Neuronal stem cell (in vitro differentiated cells): ENCODE data around the gene NPAS4.
"Not testable (repeated sequence)": the region's sequence is repeated elsewhere in the genome, so short reads cannot be mapped to it uniquely, and the experiment has no call there.

Experiments
- DNase-seq: peaks from one replicate; pipeline ENCODE4 v3.0.0-alpha.2; 2013; ENCODE audit warnings: low spot score
- H2AFZ ChIP-seq: one replicate; pipeline ENCODE4 v1.6.1; 2013; ENCODE audit warnings: mild to moderate bottlenecking, low read length, inconsistent platforms
- H2AK5ac ChIP-seq: 2 replicates; pipeline ENCODE4 v1.6.1; 2013; ENCODE audit warnings: low read depth, mild to moderate bottlenecking, inconsistent platforms, low read length, moderate library complexity, mixed read lengths
- H2BK120ac ChIP-seq: 2 replicates; pipeline ENCODE4 v1.6.1; 2013; ENCODE audit warnings: low read depth, mild to moderate bottlenecking, inconsistent platforms, low read length, moderate library complexity, mixed read lengths
- H2BK12ac ChIP-seq: one replicate; pipeline ENCODE4 v1.6.1; 2013; ENCODE audit warnings: low read length, inconsistent platforms
- H2BK15ac ChIP-seq: 2 replicates; pipeline ENCODE4 v1.6.1; 2013; ENCODE audit warnings: mild to moderate bottlenecking, low read length, inconsistent platforms, mixed read lengths
- H2BK5ac ChIP-seq: one replicate; pipeline ENCODE4 v1.6.1; 2013; ENCODE audit warnings: inconsistent platforms, mild to moderate bottlenecking, low read length, moderate library complexity
- H3K14ac ChIP-seq: one replicate; pipeline ENCODE4 v1.6.1; 2013; ENCODE audit warnings: low read length, inconsistent platforms
- H3K18ac ChIP-seq: 2 replicates; pipeline ENCODE4 v1.6.1; 2013; ENCODE audit warnings: low read length, inconsistent platforms
- H3K23ac ChIP-seq: 2 replicates; pipeline ENCODE4 v1.6.1; 2013; ENCODE audit warnings: low read depth, mild to moderate bottlenecking, mixed read lengths, low read length, inconsistent platforms; ENCODE audit not compliant: poor library complexity
- H3K27ac ChIP-seq: replicated peaks from 3 replicates; pipeline ENCODE4 v1.5.1; 2013; ENCODE audit warnings: low read length, inconsistent platforms
- H3K27me3 ChIP-seq, 3 experiments: 2 replicates each; pipeline ENCODE4 v1.6.1; 2013; ENCODE audit warnings: low read length in 3 of 3, mild to moderate bottlenecking in 2 of 3, inconsistent platforms in 1 of 3, low read depth in 1 of 3, mixed read lengths in 1 of 3, moderate library complexity in 1 of 3; ENCODE audit not compliant: control insufficient read depth in 3 of 3, insufficient read depth in 3 of 3
- H3K36me3 ChIP-seq, 2 donors: replicated peaks in 1 of 2; 2 replicates each; pipeline ENCODE4 v1.6.1; 2013; ENCODE audit warnings: low read length in 2 of 2; ENCODE audit not compliant: control insufficient read depth in 2 of 2, insufficient read depth in 2 of 2
- H3K4ac ChIP-seq: 2 replicates; pipeline ENCODE4 v1.6.1; 2013; ENCODE audit warnings: inconsistent platforms, mild to moderate bottlenecking, low read length, moderate library complexity
- H3K4me1 ChIP-seq, 2 donors: 1 replicate in 1 of 2; 2 replicates in 1 of 2; pipeline ENCODE4 v1.6.1; 2013; ENCODE audit warnings: low read length in 2 of 2, low read depth in 1 of 2; ENCODE audit not compliant: control insufficient read depth in 2 of 2, insufficient read depth in 1 of 2
- H3K4me2 ChIP-seq: one replicate; pipeline ENCODE4 v1.6.1; 2013; ENCODE audit warnings: mild to moderate bottlenecking, low read length, inconsistent platforms; ENCODE audit not compliant: insufficient read depth, poor library complexity, severe bottlenecking
- H3K4me3 ChIP-seq, 2 donors: 2 replicates each; pipeline ENCODE4 v1.5.1; 2013; ENCODE audit warnings: low read length in 2 of 2, mild to moderate bottlenecking in 2 of 2, inconsistent platforms in 1 of 2, moderate library complexity in 1 of 2
- H3K79me1 ChIP-seq: one replicate; pipeline ENCODE4 v1.6.1; 2013; ENCODE audit warnings: low read depth, mild to moderate bottlenecking, inconsistent platforms, low read length, moderate library complexity
- H3K9ac ChIP-seq: one replicate; pipeline ENCODE4 v1.6.1; 2013; ENCODE audit warnings: mild to moderate bottlenecking, low read depth, low read length, inconsistent platforms; ENCODE audit not compliant: poor library complexity
- H3K9me3 ChIP-seq, 2 donors: replicated peaks in 1 of 2; 2 replicates each; pipeline versions ENCODE3 to v1.6.1; 2013; ENCODE audit warnings: low read length in 2 of 2, mild to moderate bottlenecking in 2 of 2, inconsistent platforms in 1 of 2, low read depth in 1 of 2, mixed read lengths in 1 of 2, moderate library complexity in 1 of 2; ENCODE audit not compliant: control insufficient read depth in 2 of 2, insufficient read depth in 1 of 2
- H4K8ac ChIP-seq: one replicate; pipeline ENCODE4 v1.6.1; 2013; ENCODE audit warnings: low read depth, mild to moderate bottlenecking, inconsistent platforms, low read length, moderate library complexity
- H4K91ac ChIP-seq: one replicate; pipeline ENCODE4 v1.6.1; 2013; ENCODE audit warnings: low read length, low read depth, mild to moderate bottlenecking, inconsistent platforms; ENCODE audit not compliant: poor library complexity
- WGBS, 2 donors: extraction: QIAGEN DNeasy Blood & Tissue Kit; methylation state at CpG; one replicate each; pipeline ENCODE4 v1.1.7; 2013; ENCODE audit warnings: missing lambda C conversion rate in 2 of 2, mixed read lengths in 1 of 2; ENCODE audit not compliant: insufficient read length in 2 of 2, insufficient replicate concordance in 1 of 2; ENCODE audit errors: extremely low coverage in 2 of 2; 5-methylcytosine and 5-hydroxymethylcytosine counted together

The NPAS4 gene

DNA sequence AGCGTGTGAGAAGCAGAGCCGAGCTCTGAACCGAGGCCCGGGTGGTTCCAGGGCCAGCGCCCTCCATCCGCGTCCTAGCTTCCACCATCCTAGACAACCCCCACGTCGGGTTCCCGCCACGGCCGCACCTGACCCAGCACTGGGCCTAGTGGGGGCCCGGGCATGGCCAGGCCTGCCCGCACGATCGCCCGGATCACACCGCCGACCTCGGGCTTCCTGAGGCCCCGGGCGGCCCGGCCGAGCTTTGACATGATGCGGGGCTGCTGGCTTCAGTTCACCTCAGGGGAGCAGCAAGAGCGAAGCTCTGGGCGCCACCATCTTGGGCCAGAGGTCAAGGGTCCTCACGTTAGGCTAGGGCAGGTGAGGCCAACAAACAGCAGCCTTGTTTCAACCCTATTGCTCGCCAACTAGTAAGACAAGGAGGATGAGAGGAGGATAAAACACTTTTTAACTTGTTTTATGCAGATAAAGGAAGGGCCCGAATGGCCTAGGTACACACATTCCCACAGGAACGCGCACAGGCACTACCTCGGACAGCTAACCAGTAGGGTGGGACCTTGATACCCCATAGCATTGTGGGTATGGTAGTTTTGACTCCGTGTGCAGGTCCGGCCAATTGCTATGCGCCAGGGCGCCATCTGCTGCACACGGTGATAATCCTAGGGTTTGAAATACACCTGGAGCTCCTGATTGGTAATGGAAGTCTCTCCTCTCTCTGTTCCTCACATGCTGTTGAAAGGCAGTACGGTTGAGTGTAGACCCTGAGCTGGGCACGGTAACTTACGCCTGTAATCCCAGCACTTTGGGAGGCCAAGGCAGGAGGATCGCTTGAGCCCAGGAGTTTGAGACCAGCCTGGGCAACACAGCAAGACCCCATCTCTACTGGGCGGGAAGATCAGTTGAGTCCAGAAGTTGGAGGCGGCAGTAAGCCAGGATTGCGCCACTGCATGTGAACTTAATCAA lies 17.9 kb downstream of the NPAS4 start, which contains the start of gene MRPL11:
Gene MRPL11 (minus strand): TSS at position 345 of the 963 bp plus-strand sequence. CDS start 94 bp downstream, at position 251.
- no peak within 1 kb of the TSS for H2BK120ac ChIP-seq
- no CpG with 5 or more reads among the region's 45 CpGs for WGBS, 2 donors
- H3K23ac ChIP-seq = no peak within 1 kb of the TSS
- peaks cover 4% of the 10 kb centered on the region for H3K79me1 ChIP-seq
- H2BK12ac ChIP-seq = no peak within 1 kb of the TSS
- peak within 1 kb of the TSS; percentile 77 for H3K18ac ChIP-seq
- H2AK5ac ChIP-seq = no peak within 1 kb of the TSS
- peaks cover 0 to 3% of the 10 kb centered on the region in 2 donors for H3K4me1 ChIP-seq
- H3K9ac ChIP-seq = peak within 1 kb of the TSS; percentile 79
- H2BK5ac ChIP-seq = peak within 1 kb of the TSS; percentile 85
- H3K4ac ChIP-seq = no peak within 1 kb of the TSS
- peak within 1 kb of the TSS; percentile 35 for H2BK15ac ChIP-seq
- H3K27ac ChIP-seq = peak within 1 kb of the TSS; percentile 39
- peaks cover 0 to 6% of the 10 kb centered on the region in 2 donors for H3K9me3 ChIP-seq
- peak within 1 kb of the TSS; percentile 29 for H4K8ac ChIP-seq
- H4K91ac ChIP-seq = no peak within 1 kb of the TSS
- peak within 1 kb of the TSS; percentile 79 to 86 for H3K4me3 ChIP-seq
- peak; percentile 87 for DNase-seq
- peak within 1 kb of the TSS; percentile 74 for H3K4me2 ChIP-seq
- H3K36me3 ChIP-seq = peaks cover 15 to 25% of the 10 kb centered on the region in 2 donors
- H3K27me3 ChIP-seq = no peaks in the 10 kb centered on the region
- H2AFZ ChIP-seq = peak within 1 kb of the TSS; percentile 87
- no peak within 1 kb of the TSS for H3K14ac ChIP-seq

DNA sequence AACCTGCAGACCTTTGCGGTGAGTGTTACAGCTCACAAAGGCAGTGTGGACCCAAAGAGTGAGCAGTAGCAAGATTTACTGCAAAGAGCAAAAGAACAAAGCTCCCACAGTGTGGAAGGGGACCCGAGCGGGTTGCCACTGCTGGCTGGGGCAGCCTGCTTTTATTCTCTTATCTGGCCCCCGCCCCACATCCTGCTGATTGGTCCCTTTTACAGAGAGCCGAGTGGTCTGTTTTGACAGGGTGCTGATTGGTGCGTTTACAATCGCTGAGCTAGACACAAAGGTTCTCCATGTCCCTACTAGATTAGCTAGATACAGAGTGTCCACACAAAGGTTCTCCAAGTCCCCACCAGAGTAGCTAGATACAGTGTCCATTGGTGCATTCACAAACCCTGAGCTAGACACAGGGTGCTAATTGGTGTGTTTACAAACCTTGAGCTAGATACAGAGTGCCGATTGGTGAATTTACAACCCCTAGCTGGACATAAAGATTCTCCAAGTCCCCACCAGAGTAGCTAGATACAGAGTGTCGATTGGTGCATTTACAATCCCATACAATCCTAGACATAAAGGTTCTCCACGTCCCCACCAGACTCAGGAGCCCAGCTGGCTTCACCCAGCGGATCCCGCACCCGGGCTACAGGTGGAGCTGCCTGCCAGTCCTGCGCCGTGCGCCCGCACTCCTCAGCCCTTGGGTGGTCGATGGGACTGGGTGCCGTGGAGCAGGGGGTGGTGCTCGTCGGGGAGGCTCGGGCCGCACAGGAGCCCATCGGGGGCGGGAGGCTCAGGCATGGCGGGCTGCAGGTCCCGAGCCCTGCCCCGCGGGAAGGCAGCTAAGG lies 19.5 kb downstream of the NPAS4 start:
- H3K36me3 ChIP-seq = peaks cover 12 to 19% of the 10 kb centered on the region in 2 donors
- not testable (repeated sequence) for H3K23ac ChIP-seq, H3K4me1 ChIP-seq, H3K4me3 ChIP-seq, H3K27ac ChIP-seq, H2AK5ac ChIP-seq, H3K14ac ChIP-seq, H3K79me1 ChIP-seq, H3K9me3 ChIP-seq, H4K8ac ChIP-seq, H3K4me2 ChIP-seq, H2BK5ac ChIP-seq, H2BK15ac ChIP-seq, DNase-seq, H2BK120ac ChIP-seq, H3K27me3 ChIP-seq, H4K91ac ChIP-seq, H3K9ac ChIP-seq, H3K18ac ChIP-seq, H3K4ac ChIP-seq, H2BK12ac ChIP-seq
- peak overlapping the region; percentile 30 for H2AFZ ChIP-seq
- no CpG with 5 or more reads among the region's 29 CpGs for WGBS, 2 donors

DNA sequence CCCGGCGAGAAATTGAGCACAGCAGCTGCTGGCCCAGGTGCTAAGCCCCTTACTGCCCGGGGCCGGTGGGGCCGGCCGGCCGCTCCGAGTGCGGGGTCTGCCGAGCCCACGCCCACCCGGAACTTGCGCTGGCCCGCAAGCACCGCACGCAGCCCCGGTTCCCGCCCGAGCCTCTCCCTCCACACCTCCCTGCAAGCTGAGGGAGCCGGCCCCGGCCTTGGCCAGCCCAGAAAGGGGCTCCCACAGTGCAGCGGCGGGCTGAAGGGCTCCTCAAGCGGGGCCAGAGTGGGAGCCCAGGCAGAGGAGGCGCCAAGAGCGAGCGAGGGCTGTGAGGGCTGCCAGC lies 20.1 kb downstream of the NPAS4 start:
- not testable (repeated sequence) for H2BK12ac ChIP-seq, H3K4me2 ChIP-seq, H3K4me3 ChIP-seq, H3K27ac ChIP-seq, H3K4me1 ChIP-seq, H3K9ac ChIP-seq, H2AK5ac ChIP-seq, H3K79me1 ChIP-seq, H2BK15ac ChIP-seq, H3K18ac ChIP-seq, H2BK5ac ChIP-seq, H4K91ac ChIP-seq, H2AFZ ChIP-seq, H3K27me3 ChIP-seq, H3K14ac ChIP-seq, H3K9me3 ChIP-seq, H3K23ac ChIP-seq, H4K8ac ChIP-seq, DNase-seq, H2BK120ac ChIP-seq, H3K4ac ChIP-seq
- WGBS, 2 donors = no CpG with 5 or more reads among the region's 27 CpGs
- H3K36me3 ChIP-seq = peaks cover 8 to 13% of the 10 kb centered on the region in 2 donors

DNA sequence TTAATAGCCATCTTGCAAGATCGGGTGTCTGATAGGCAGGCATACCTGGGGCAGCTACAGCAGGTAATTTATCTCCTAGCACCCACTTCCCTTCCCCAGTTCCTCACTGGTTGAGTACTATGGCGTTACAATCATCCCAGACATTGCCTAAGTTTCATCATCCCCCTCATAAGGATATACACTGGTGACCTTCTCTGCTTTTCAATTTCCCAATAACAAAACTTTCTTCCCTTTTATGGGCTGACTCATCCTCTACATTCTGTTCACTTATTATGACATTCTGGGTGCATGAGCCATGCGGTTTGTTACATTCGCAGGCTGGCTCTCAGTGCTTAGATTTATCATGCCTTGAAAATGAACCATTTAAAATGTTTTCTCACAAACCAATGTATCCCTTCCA lies 22.8 kb downstream of the NPAS4 start:
- no peak overlapping the region for H4K91ac ChIP-seq
- no peak overlapping the region for H3K4me2 ChIP-seq
- H2BK12ac ChIP-seq = no peak overlapping the region
- H2BK120ac ChIP-seq = no peak overlapping the region
- H3K4ac ChIP-seq = no peak overlapping the region
- no peaks in the 10 kb centered on the region for H3K4me1 ChIP-seq
- no peak overlapping the region for H3K18ac ChIP-seq
- H2AK5ac ChIP-seq = no peak overlapping the region
- no peak overlapping the region for H3K23ac ChIP-seq
- no peak overlapping the region for H4K8ac ChIP-seq
- H2AFZ ChIP-seq = no peak overlapping the region
- no peak overlapping the region for H3K14ac ChIP-seq
- no peak overlapping the region for H3K9ac ChIP-seq
- H3K36me3 ChIP-seq = no peaks in the 10 kb centered on the region
- no peaks in the 10 kb centered on the region for H3K79me1 ChIP-seq
- no peak overlapping the region for H3K27ac ChIP-seq
- no peak overlapping the region for H2BK15ac ChIP-seq
- no peak for DNase-seq
- peaks cover 0 to 6% of the 10 kb centered on the region in 2 donors for H3K9me3 ChIP-seq
- no peak overlapping the region for H2BK5ac ChIP-seq
- no CpG with 5 or more reads among the region's 4 CpGs for WGBS, 2 donors
- no peak overlapping the region for H3K4me3 ChIP-seq
- no peaks in the 10 kb centered on the region for H3K27me3 ChIP-seq
